ENCODE data around the gene PTGS1. TPM values are rescaled to one million over a fixed set of nuclear protein-coding genes. Genes with fewer than 3 reads are reported as not detected.
"Not testable (repeated sequence)": the region's sequence is repeated elsewhere in the genome, so short reads cannot be mapped to it uniquely, and the experiment has no call there.

Gene PTGS1
- total RNA-seq, 2 donors from 2014 or later, result 4.6 to 6.2 TPM

GRCh38 chr9:122406070-122406890 lies 35.5 kb downstream of the PTGS1 start:
- Histone ChIP-seq H3K36me3 (no peaks in the 10 kb centered on the region), H3K9me3 (no peaks in the 10 kb centered on the region), H3K27me3 (replicated peaks; ENCODE audit: insufficient read depth) (no peaks in the 10 kb centered on the region), H3K4me3 (peak overlapping the region in 1 of 2 donors; percentile 30), H3K4me1 (replicated peaks) (no peaks in the 10 kb centered on the region), H3K27ac (no peak overlapping the region)
- intact Hi-C loops (cut with DNase I), result no loop called here
- DNase-seq (ENCODE audit: low spot score), result no peak
- WGBS, result 44% methylated on average over 39 of the region's 61 CpGs
- TF ChIP-seq POLR2AphosphoS5 (IDR thresholded peaks at IDR 0.05) (no peak), POLR2A (IDR thresholded peaks at IDR 0.05) (no peak), CTCF (IDR thresholded peaks at IDR 0.05) (no peak)

- WGBS, result 73% methylated on average over 7 of the region's 7 CpGs
- DNase-seq (ENCODE audit: low spot score); intact Hi-C loops (cut with DNase I): not testable (repeated sequence)
Observed at GRCh38 chr9:122414108-122414507, 43.3 kb downstream of the PTGS1 start.

GRCh38 chr9:122418016-122418415 lies 47.2 kb downstream of the PTGS1 start:
- DNase-seq (ENCODE audit: low spot score), result no peak
- Histone ChIP-seq H3K9me3 (no peaks in the 10 kb centered on the region), H3K27ac (no peak overlapping the region), H3K4me1 (replicated peaks) (no peaks in the 10 kb centered on the region), H3K4me3 (no peak overlapping the region), H3K27me3 (replicated peaks; ENCODE audit: insufficient read depth) (no peaks in the 10 kb centered on the region), H3K36me3 (no peaks in the 10 kb centered on the region)
- TF ChIP-seq POLR2A (IDR thresholded peaks at IDR 0.05), result no peak
- TF ChIP-seq POLR2AphosphoS5 (IDR thresholded peaks at IDR 0.05), result no peak
- TF ChIP-seq CTCF (IDR thresholded peaks at IDR 0.05), result no peak
- intact Hi-C loops (cut with DNase I), result no loop called here

More at GRCh38 chr9:122414108-122414507, 43.3 kb downstream of the PTGS1 start:
- H3K9me3 ChIP-seq; H3K36me3 ChIP-seq; H3K4me3 ChIP-seq; H3K27ac ChIP-seq; H3K27me3 ChIP-seq (replicated peaks; ENCODE audit: insufficient read depth); H3K4me1 ChIP-seq (replicated peaks): not testable (repeated sequence)

- no peaks in the 10 kb centered on the region for H3K4me1 ChIP-seq (replicated peaks)
- TF ChIP-seq POLR2AphosphoS5 (IDR thresholded peaks at IDR 0.05), result no peak
- TF ChIP-seq POLR2A (IDR thresholded peaks at IDR 0.05), result no peak
- TF ChIP-seq CTCF (IDR thresholded peaks at IDR 0.05), result no peak
- no peaks in the 10 kb centered on the region for H3K36me3 ChIP-seq
- intact Hi-C loops (cut with DNase I), result no loop called here
- 84% methylated on average over 3 of the region's 3 CpGs for WGBS
- no peaks in the 10 kb centered on the region for H3K27me3 ChIP-seq (replicated peaks; ENCODE audit: insufficient read depth)
- no peaks in the 10 kb centered on the region for H3K9me3 ChIP-seq
- DNase-seq (ENCODE audit: low spot score), result no peak
- no peak overlapping the region for H3K27ac ChIP-seq
- H3K4me3 ChIP-seq, result no peak overlapping the region
Observed at GRCh38 chr9:122420315-122420714, 49.5 kb downstream of the PTGS1 start.

- no peak overlapping the region for H3K4me3 ChIP-seq
- DNase-seq (ENCODE audit: low spot score), result no peak
- H3K27ac ChIP-seq, result no peak overlapping the region
- intact Hi-C loops (cut with DNase I), result no loop called here
- TF ChIP-seq CTCF (IDR thresholded peaks at IDR 0.05) (no peak), POLR2AphosphoS5 (IDR thresholded peaks at IDR 0.05) (no peak), POLR2A (IDR thresholded peaks at IDR 0.05) (no peak)
- WGBS, result 50% methylated on average over 2 of the region's 2 CpGs
- no peaks in the 10 kb centered on the region for H3K27me3 ChIP-seq (replicated peaks; ENCODE audit: insufficient read depth)
- H3K9me3 ChIP-seq, result no peaks in the 10 kb centered on the region
- H3K4me1 ChIP-seq (replicated peaks), result no peaks in the 10 kb centered on the region
- no peaks in the 10 kb centered on the region for H3K36me3 ChIP-seq
Observed at GRCh38 chr9:122425087-122425486, 54.3 kb downstream of the PTGS1 start.

All from prostate gland (tissue), 2 donors.